Activated naive CD8-positive, alpha-beta T cell treated with anti-CD3 and anti-CD28 coated beads, Interleukin-2, amount 10 ng/mL, durations not matched to agents 7 days and 5 days (primary cell): ENCODE measurements around the gene FADS6. TPM values are rescaled to one million over a fixed set of nuclear protein-coding genes. Genes with fewer than 3 reads are reported as not detected.

Experiments used
- ATAC-seq: fragments of 150-1000 bp; cut with Tn5 transposase; one replicate; pipeline ENCODE4 v1.10.0; 2021; ENCODE audit warnings: low read depth, moderate library complexity
- POLR2A ChIA-PET: fragments of 350-600 bp; sonication (Branson Sonifier 250); formaldehyde crosslinking; loops from one replicate; lab custom pipeline; 2021; ENCODE audit warnings: antibody characterized with exemption; lab: Charles Lee
- DNase-seq: peaks from one replicate; pipeline ENCODE4 v3.0.0; 2021
- H3K27ac Mint-ChIP-seq: one replicate; pipeline ENCODE4 v1.8.0; 2022; ENCODE audit warnings: mild to moderate bottlenecking, mixed read lengths
- H3K27me3 Mint-ChIP-seq: one replicate; pipeline ENCODE4 v1.8.0; 2022; ENCODE audit warnings: mild to moderate bottlenecking, moderate library complexity, mixed read lengths
- H3K36me3 Mint-ChIP-seq: one replicate; pipeline ENCODE4 v1.8.0; 2021; ENCODE audit warnings: mild to moderate bottlenecking, mixed read lengths
- H3K4me1 Mint-ChIP-seq: one replicate; pipeline ENCODE4 v1.8.0; 2021; ENCODE audit warnings: mixed read lengths
- H3K4me3 Mint-ChIP-seq: one replicate; pipeline ENCODE4 v1.8.0; 2022; ENCODE audit warnings: mild to moderate bottlenecking, moderate library complexity, mixed read lengths
- H3K9me3 Mint-ChIP-seq: one replicate; pipeline ENCODE4 v1.8.0; 2021; ENCODE audit warnings: mixed read lengths
- total RNA-seq, 2 experiments: library from RNA; stranded (reverse); gene quantifications; one replicate each; pipeline ENCODE4 v1.2.3, GENCODE V29; 2021

FADS6 gene
- total RNA-seq, 2 experiments from 2014 or later: not detected

- Mint-ChIP-seq H3K4me3 (no peak overlapping the region), H3K4me1 (peaks cover 17% of the 10 kb centered on the region)
- no peak for ATAC-seq
Measured at GRCh38 chr17:74864297-74864865, 29.1 kb downstream of the FADS6 start.

GRCh38 chr17:74863420-74864296, 29.8 kb downstream of the FADS6 start:
- POLR2A ChIA-PET: interaction anchor here (2.2 to 2.5 kb wide), 3 partner anchors 9 to 73 kb away, joined by 8 to 12 read pairs (median 10); partner anchors contain the start of gene FDXR
- Mint-ChIP-seq H3K4me1 (peaks cover 15% of the 10 kb centered on the region), H3K36me3 (peaks cover 7% of the 10 kb centered on the region), H3K4me3 (no peak overlapping the region), H3K27ac (no peak overlapping the region), H3K27me3 (peaks cover 25% of the 10 kb centered on the region), H3K9me3 (no peaks in the 10 kb centered on the region)
- DNase-seq: no peak
- ATAC-seq: no peak

More at GRCh38 chr17:74864297-74864865, 29.1 kb downstream of the FADS6 start:
- Mint-ChIP-seq H3K9me3 (no peaks in the 10 kb centered on the region), H3K36me3 (peaks cover 9% of the 10 kb centered on the region), H3K27ac (no peak overlapping the region), H3K27me3 (peaks cover 18% of the 10 kb centered on the region)
- POLR2A ChIA-PET: interaction anchor here (2.2 kb wide), 1 partner anchor 73 kb away, joined by 8 read pairs; no protein-coding TSS in a partner anchor
- DNase-seq: no peak

DNA sequence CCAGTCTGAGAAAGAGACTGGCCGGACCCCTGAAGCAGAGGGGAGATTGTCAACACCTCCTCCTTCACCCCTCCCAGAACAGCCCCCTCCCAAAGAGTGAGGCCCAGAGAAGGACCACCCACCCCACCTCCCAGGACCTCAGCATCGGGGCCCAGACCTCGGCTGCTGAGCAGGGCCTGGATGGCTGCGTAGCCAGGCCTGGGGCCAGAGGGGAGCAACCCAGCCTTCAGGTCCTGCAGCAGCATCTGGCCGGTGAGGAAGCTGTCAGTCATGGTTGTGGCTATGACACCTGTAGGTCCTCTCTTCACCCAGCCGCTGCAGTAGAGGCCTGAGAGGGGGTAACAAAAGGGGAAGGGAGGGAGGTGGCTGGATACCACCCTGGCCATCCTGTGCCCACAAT, 30.5 kb downstream of the FADS6 start:
- H3K9me3 Mint-ChIP-seq: no peaks in the 10 kb centered on the region
- H3K4me1 Mint-ChIP-seq: peaks cover 11% of the 10 kb centered on the region
- H3K4me3 Mint-ChIP-seq: no peak overlapping the region
- H3K27me3 Mint-ChIP-seq: peaks cover 32% of the 10 kb centered on the region
- no peak overlapping the region for H3K27ac Mint-ChIP-seq
- POLR2A ChIA-PET: interaction anchor here (0.9 to 2.5 kb wide), 3 partner anchors 10 to 72 kb away, joined by 3 to 12 read pairs (median 10); partner anchors contain the start of gene FDXR
- ATAC-seq: no peak
- DNase-seq: no peak
- peaks cover 6% of the 10 kb centered on the region for H3K36me3 Mint-ChIP-seq

DNA sequence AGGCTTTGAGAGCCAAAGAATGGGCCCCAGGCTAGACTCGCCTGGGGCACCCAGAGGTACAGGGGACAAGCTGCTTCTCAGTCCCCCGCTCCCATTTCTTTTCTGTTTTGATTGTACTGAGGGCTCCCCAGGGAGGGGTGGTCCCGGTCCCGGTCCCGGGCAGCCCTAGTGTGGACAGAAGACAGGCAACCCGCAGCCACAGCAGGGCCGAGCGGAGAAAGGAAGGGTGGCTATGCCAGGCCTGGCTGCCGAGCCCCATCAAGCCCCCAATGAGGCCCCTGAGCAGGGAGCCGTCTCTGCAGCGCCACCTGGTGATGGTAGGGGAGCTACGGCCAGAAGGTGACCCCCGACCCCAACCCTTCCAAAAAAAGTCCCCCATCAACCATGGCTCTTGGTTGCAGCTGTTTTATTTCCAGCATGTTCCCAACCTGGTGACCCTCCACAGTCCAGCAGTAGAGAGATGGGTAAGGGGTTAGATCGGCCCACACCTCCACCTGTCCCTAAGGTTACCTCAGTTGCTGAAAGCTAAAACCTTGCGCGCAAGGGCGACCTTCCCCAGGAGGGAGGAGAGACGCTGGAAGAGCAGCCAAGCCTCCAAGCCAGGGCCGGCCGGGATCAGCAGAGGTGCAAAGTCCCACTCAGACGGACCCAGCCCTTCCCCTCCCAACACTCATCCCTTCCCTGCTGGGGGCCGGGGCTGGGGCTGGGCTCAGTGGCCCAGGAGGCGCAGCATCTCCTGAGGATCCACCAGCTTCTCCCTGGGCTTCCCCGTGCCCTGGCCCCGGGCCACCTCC, 31.1 kb downstream of the FADS6 start:
- H3K36me3 Mint-ChIP-seq: peaks cover 6% of the 10 kb centered on the region
- peaks cover 11% of the 10 kb centered on the region for H3K4me1 Mint-ChIP-seq
- POLR2A ChIA-PET: interaction anchor here (0.7 to 2.5 kb wide), 7 partner anchors 8 to 117 kb away, joined by 3 to 12 read pairs (median 3); partner anchors contain the start of gene FDXR
- peaks cover 38% of the 10 kb centered on the region for H3K27me3 Mint-ChIP-seq
- H3K4me3 Mint-ChIP-seq: no peak overlapping the region
- ATAC-seq: peak; percentile 59
- H3K9me3 Mint-ChIP-seq: no peaks in the 10 kb centered on the region
- no peak overlapping the region for H3K27ac Mint-ChIP-seq
- DNase-seq: peak; percentile 81

DNA sequence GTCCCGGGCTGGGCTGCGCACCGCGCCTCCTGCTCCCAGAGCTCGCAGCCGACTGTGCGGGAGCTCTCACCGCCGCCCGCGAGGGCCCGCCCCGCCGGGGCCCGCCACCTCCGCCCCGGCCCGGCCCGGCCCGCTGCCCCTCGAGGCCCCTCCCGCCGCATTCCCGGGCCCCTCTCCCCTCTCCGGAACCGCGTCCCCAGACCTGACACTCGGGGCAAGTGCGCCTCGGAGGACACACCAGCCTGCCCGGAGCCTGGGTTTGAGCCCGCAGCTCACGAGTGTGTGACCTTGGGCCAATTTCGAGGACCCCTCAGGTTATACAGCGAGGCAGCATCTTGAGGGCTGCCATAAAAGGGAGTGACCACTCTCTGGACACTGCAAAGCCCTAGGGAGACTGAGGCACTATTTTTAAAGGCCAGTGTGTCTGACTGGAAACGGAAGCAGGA, 31.7 kb downstream of the FADS6 start:
- Mint-ChIP-seq H3K36me3 (peaks cover 6% of the 10 kb centered on the region), H3K27me3 (peaks cover 44% of the 10 kb centered on the region), H3K4me3 (no peak overlapping the region), H3K9me3 (no peaks in the 10 kb centered on the region), H3K27ac (no peak overlapping the region), H3K4me1 (peaks cover 11% of the 10 kb centered on the region)
- POLR2A ChIA-PET: interaction anchor here (0.5 to 2.5 kb wide), 8 partner anchors 8 to 122 kb away, joined by 3 to 12 read pairs (median 4); partner anchors contain the start of gene FDXR
- DNase-seq (no peak), ATAC-seq (no peak)

GRCh38 chr17:74860872-74861661, 32.4 kb downstream of the FADS6 start:
- POLR2A ChIA-PET: interaction anchor here (0.5 to 2.5 kb wide), 7 partner anchors 9 to 122 kb away, joined by 3 to 12 read pairs (median 3); partner anchors contain the start of gene FDXR
- Mint-ChIP-seq H3K27me3 (peaks cover 50% of the 10 kb centered on the region), H3K4me1 (peaks cover 11% of the 10 kb centered on the region), H3K36me3 (peaks cover 6% of the 10 kb centered on the region), H3K4me3 (no peak overlapping the region), H3K27ac (no peak overlapping the region), H3K9me3 (no peaks in the 10 kb centered on the region)
- no peak for ATAC-seq
- DNase-seq: no peak

GRCh38 chr17:74860229-74860871, 33.1 kb downstream of the FADS6 start:
- H3K27ac Mint-ChIP-seq: no peak overlapping the region
- POLR2A ChIA-PET: no interaction called here
- peak overlapping the region; percentile 25 for H3K4me3 Mint-ChIP-seq
- peaks cover 11% of the 10 kb centered on the region for H3K4me1 Mint-ChIP-seq
- peak; percentile 55 for DNase-seq
- no peak for ATAC-seq
- no peaks in the 10 kb centered on the region for H3K9me3 Mint-ChIP-seq
- H3K27me3 Mint-ChIP-seq: peaks cover 55% of the 10 kb centered on the region
- peaks cover 6% of the 10 kb centered on the region for H3K36me3 Mint-ChIP-seq

DNA sequence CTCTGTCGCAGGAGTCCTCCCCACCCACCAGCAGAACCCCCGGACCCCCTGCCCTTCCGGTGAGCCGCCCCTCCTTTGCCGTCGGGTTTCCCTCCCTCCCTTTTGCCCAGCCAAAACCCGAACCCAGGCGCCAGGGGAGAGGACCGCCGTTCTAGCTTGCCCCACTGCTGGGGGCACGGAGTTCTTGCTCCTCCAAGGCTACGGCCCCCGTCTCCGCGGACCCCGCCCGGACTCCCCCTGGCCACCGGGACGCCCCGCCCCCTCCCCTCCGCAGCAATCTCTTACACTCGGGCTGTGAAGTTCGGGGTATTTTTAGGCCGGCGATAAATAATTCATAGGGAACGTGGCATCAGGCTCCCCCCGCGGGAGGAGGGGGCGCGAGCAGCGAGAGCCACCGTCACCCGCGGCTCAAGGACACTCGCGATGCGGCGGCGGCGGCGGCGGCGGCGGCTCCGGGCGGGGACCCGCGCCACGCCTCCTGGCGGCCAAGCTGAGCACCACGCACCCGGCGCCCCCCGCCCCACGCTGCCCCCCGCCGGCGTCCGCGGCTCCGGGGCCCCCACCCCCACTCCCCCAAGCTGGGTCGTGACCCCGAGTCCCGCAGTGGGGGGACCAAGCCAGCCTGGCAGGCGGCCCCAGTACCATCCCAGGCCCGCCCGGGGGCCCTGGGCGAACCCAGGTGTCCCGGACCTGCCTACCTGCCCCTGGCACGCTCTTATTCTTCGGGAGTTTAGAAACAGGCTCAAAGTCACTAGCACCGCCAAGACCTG, 33.8 kb downstream of the FADS6 start, which contains the start of gene GRIN2C:
Gene GRIN2C, minus strand, starts transcription at position 427 of the 770 bp plus-strand sequence. CDS start 4,793 bp downstream, outside the sequence.
- POLR2A ChIA-PET: interaction anchor here (1.9 kb wide), 1 partner anchor 14 kb away, joined by 5 read pairs; the partner anchor contains the start of gene FDXR
- Mint-ChIP-seq H3K4me1 (peaks cover 6% of the 10 kb centered on the region), H3K4me3 (peak within 1 kb of the TSS; percentile 50), H3K27me3 (peaks cover 60% of the 10 kb centered on the region), H3K27ac (no peak within 1 kb of the TSS), H3K36me3 (no peaks in the 10 kb centered on the region), H3K9me3 (no peaks in the 10 kb centered on the region)
- ATAC-seq (peak; percentile 22), DNase-seq (peak; percentile 64)

DNA sequence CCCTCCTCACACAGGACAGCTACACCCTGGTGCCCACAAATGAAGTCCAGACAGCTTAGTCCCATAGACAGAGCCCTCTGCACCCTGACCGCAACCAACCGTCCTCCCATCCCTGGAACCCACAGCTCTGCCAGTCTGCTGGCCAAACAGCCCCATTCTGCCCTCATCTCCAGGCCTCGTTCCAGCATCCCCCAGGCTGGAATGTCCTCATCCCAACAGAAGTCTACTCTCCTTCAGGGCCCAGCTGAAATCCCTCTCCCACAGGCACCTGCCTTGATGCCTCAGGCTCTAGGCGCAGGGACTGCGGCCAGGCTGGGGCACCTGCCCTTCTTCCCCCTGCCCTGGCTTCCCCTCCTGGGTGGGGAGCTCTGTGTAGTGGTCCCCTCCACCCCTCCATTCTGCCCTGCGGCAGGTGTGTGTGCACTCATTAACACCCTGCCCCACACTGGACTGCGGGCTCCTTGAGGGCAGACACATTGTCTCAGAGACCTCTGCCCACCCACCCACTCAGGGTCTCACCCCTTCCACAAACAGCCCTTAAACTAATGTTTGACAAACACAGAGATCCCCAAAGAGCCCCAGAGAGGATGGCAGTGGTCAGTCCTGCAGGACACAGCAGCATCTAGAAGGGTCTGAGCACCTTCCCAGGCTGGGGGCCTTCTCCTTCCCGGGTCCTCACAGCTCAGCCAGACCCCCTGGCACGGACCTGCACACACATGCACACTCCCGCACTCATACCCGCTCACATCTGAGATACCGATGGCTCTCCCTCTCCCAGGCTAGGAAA, 34.6 kb downstream of the FADS6 start:
- POLR2A ChIA-PET: interaction anchor here (0.5 to 1.9 kb wide), 2 partner anchors 14 to 623 kb away, joined by 4 to 5 read pairs; partner anchors contain the start of gene FDXR
- Mint-ChIP-seq H3K36me3 (no peaks in the 10 kb centered on the region), H3K9me3 (no peaks in the 10 kb centered on the region), H3K27me3 (peaks cover 68% of the 10 kb centered on the region), H3K4me1 (peaks cover 6% of the 10 kb centered on the region), H3K4me3 (peak overlapping the region; percentile 50), H3K27ac (no peak overlapping the region)
- no peak for ATAC-seq
- no peak for DNase-seq

- Mint-ChIP-seq H3K27ac (no peak overlapping the region), H3K27me3 (peaks cover 79% of the 10 kb centered on the region), H3K36me3 (no peaks in the 10 kb centered on the region), H3K4me3 (no peak overlapping the region), H3K4me1 (peaks cover 12% of the 10 kb centered on the region), H3K9me3 (no peaks in the 10 kb centered on the region)
- DNase-seq (no peak), ATAC-seq (no peak)
- POLR2A ChIA-PET: no interaction called here
Measured at GRCh38 chr17:74857191-74857590, 36.2 kb downstream of the FADS6 start.
